Esophagus muscularis mucosa (tissue), 3 donors: ENCODE results near the gene LAPTM5.

Experiments
- CTCF ChIP-seq, 3 experiments: fragments of 200-600 bp in 2 of 3; fragments of 450-650 bp in 1 of 3; sonication (generic) in 2 of 3; IDR thresholded peaks; one replicate each; pipeline ENCODE4 v1.5.1; 2017 to 2019; ENCODE audit warnings: antibody characterized with exemption in 3 of 3, mild to moderate bottlenecking in 2 of 3, moderate library complexity in 1 of 3
- POLR2A ChIP-seq: fragments of 450-650 bp; IDR thresholded peaks from one replicate; pipeline ENCODE4 v1.6.1; 2017; ENCODE audit warnings: antibody characterized with exemption, moderate library complexity, mild to moderate bottlenecking, low read depth
- POLR2AphosphoS5 ChIP-seq, 2 donors: sonication (generic); formaldehyde crosslinking; IDR thresholded peaks; one replicate each; pipeline ENCODE4 v1.6.1; 2017; ENCODE audit warnings: antibody characterized with exemption in 2 of 2

DNA sequence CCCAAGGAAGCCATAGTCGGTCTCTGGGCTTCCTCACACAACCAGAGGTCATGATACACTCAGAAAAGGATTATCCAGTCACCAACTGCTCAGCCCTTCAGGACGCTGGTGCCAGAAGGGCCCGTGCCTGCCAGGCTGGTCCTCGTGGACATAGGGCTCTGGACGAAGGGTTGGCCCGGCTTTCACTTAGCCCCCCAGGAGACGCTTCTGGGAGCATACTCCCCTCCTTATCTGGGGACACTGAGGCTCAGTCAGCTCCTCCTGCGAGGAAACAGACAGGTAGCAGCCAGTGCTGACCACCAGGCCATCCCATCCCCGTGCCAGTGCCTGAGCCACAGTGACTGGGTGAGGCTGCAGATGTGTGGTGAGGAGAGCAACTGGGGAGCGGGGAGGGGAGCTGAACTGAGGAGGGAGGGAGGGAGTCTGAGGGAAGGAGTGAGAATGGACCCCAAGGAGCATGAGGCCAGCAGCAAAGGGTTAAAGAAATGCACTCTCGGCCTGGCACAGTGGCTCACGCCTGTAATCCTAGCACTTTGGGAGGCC, 17.9 kb upstream of the LAPTM5 start:
- TF ChIP-seq POLR2A: no peak
- no peak for TF ChIP-seq CTCF (IDR thresholded peaks at IDR 0.05)
- TF ChIP-seq POLR2AphosphoS5 (IDR thresholded peaks at IDR 0.05): no peak
